ENCODE results near the gene TANGO2. TPM values are rescaled to one million over a fixed set of nuclear protein-coding genes. Genes with fewer than 3 reads are reported as not detected.
A peak's percentile ranks its signal among the peaks of the same experiment; 100 is the strongest.

Gene TANGO2
- total and polyA plus RNA-seq, 9 of the 15 experiments (the other 6 are each of a cell fraction or from before 2014, with no cell fraction given): 15.5 to 94.9 (median 70.1) TPM

DNA sequence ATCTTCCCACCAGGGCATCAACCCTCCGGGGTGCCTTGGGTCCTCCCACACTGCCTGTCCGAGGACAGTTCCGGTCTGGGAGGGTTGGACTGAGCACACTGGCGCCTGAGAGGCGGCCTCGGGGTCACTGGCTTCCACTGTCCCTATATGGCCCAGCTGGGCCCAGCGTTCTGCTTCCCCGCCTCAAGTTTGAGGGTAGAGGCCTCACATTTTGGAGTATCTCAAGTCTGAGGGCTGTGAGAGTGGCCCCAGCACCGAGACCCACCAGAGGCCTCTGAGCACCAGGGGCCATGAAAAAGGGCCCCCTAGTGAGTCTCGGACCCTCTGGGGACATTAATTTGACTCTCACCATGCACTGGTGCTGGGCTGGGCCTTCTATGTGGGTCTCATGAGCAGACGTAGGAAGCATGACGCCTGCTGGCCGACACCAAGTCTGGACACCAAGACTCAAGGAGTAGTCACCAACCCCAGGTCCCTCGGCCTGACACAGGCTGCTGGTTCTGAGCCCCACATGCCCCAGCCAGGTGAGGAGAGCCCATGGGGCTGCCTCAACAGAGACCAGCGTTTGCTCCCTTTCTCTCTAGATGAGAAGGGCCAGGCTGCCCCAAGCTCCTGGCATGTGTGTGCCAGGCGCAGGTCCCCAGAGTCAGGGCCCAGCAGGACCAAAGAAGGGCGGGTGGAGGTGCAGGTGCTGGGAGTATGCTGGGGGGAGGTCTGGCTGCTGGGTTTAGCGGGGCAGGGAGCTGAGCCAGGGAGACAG is 31.8 kb upstream of the TANGO2 start (continued):
- TF ChIP-seq, protein P1, sequence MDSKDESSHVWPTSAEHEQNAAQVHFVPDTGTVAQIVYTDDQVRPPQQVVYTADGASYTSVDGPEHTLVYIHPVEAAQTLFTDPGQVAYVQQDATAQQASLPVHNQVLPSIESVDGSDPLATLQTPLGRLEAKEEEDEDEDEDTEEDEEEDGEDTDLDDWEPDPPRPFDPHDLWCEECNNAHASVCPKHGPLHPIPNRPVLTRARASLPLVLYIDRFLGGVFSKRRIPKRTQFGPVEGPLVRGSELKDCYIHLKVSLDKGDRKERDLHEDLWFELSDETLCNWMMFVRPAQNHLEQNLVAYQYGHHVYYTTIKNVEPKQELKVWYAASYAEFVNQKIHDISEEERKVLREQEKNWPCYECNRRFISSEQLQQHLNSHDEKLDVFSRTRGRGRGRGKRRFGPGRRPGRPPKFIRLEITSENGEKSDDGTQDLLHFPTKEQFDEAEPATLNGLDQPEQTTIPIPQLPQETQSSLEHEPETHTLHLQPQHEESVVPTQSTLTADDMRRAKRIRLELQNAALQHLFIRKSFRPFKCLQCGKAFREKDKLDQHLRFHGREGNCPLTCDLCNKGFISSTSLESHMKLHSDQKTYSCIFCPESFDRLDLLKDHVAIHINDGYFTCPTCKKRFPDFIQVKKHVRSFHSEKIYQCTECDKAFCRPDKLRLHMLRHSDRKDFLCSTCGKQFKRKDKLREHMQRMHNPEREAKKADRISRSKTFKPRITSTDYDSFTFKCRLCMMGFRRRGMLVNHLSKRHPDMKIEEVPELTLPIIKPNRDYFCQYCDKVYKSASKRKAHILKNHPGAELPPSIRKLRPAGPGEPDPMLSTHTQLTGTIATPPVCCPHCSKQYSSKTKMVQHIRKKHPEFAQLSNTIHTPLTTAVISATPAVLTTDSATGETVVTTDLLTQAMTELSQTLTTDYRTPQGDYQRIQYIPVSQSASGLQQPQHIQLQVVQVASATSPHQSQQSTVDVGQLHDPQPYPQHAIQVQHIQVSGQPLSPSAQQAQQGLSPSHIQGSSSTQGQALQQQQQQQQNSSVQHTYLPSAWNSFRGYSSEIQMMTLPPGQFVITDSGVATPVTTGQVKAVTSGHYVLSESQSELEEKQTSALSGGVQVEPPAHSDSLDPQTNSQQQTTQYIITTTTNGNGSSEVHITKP (IDR thresholded peaks at IDR 0.05; ENCODE audit: partially characterized antibody): peak; percentile 49
- TF ChIP-seq, protein P2, sequence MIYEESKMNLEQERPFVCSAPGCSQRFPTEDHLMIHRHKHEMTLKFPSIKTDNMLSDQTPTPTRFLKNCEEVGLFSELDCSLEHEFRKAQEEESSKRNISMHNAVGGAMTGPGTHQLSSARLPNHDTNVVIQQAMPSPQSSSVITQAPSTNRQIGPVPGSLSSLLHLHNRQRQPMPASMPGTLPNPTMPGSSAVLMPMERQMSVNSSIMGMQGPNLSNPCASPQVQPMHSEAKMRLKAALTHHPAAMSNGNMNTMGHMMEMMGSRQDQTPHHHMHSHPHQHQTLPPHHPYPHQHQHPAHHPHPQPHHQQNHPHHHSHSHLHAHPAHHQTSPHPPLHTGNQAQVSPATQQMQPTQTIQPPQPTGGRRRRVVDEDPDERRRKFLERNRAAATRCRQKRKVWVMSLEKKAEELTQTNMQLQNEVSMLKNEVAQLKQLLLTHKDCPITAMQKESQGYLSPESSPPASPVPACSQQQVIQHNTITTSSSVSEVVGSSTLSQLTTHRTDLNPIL (CRISPR knock-in tag; IDR thresholded peaks at IDR 0.05): peak; percentile 43; the same call in 1 of the 2 replicates
- peak; percentile 5; the same call in 1 of the 2 replicates for TF ChIP-seq CBFA2T3 (IDR thresholded peaks at IDR 0.05)
- TF ChIP-seq ZBTB1 (CRISPR knock-in tag; IDR thresholded peaks at IDR 0.05; ENCODE audit: borderline replicate concordance, low read depth): no peak
- peak; percentile 54 for TF ChIP-seq CHD1 (IDR thresholded peaks at IDR 0.05; ENCODE audit: low read length)
- TF ChIP-seq ZNF197 (CRISPR knock-in tag; IDR thresholded peaks at IDR 0.05; ENCODE audit: low read depth): 0 out of 2 replicates have a peak, but pooled peaks have one; percentile 52
- TF ChIP-seq FUS (optimal IDR thresholded peaks at IDR 0.05; ENCODE audit: low read depth, low read length): no peak
- TF ChIP-seq PYGO2 (tag; IDR thresholded peaks at IDR 0.05): peak; percentile 63; the same call in 1 of the 2 replicates
- TF ChIP-seq PTTG1 (tag; IDR thresholded peaks at IDR 0.05; ENCODE audit: low read depth): no peak
- TF ChIP-seq DMBX1 (CRISPR knock-in tag; IDR thresholded peaks at IDR 0.05; ENCODE audit: borderline replicate concordance): 0 out of 2 replicates have a peak, but pooled peaks have one; percentile 49
- peak; percentile 81 for TF ChIP-seq RBBP5 (IDR thresholded peaks at IDR 0.05; ENCODE audit: borderline replicate concordance, insufficient read depth, low read length, poor library complexity, severe bottlenecking)
- TF ChIP-seq ZNF165 (CRISPR knock-in tag; IDR thresholded peaks at IDR 0.05; ENCODE audit: borderline replicate concordance): peak; percentile 82; the same call in 1 of the 2 replicates
- TF ChIP-seq BCL6 (CRISPR knock-in tag; IDR thresholded peaks at IDR 0.05): no peak
- 0 out of 2 replicates have a peak, but pooled peaks have one; percentile 42 for TF ChIP-seq ZNF583 (CRISPR knock-in tag; IDR thresholded peaks at IDR 0.05)
- peak; percentile 60; the same call in 1 of the 2 replicates for TF ChIP-seq MEF2D (tag; conservative IDR thresholded peaks at IDR 0.05; ENCODE audit: low read depth)
- TF ChIP-seq SMAD1 (IDR thresholded peaks at IDR 0.05; ENCODE audit: low read depth, low read length, partially characterized antibody): peak; percentile 64
- 0 out of 2 replicates have a peak, but pooled peaks have one; percentile 17 for TF ChIP-seq KLF6 (CRISPR knock-in tag; IDR thresholded peaks at IDR 0.05; ENCODE audit: borderline replicate concordance)
- TF ChIP-seq, protein P3, sequence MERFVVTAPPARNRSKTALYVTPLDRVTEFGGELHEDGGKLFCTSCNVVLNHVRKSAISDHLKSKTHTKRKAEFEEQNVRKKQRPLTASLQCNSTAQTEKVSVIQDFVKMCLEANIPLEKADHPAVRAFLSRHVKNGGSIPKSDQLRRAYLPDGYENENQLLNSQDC (CRISPR knock-in tag; IDR thresholded peaks at IDR 0.05): no peak
- 0 out of 2 replicates have a peak, but pooled peaks have one; percentile 35 for TF ChIP-seq SMARCE1 (IDR thresholded peaks at IDR 0.05)
- 0 out of 4 replicates have a peak, but pooled peaks of 1 of the 2 experiments have one; percentile 38 for TF ChIP-seq MAZ (CRISPR knock-in tag; conservative IDR thresholded peaks at IDR 0.05 in 1 of 2, IDR thresholded peaks at IDR 0.05 in 1 of 2)
- TF ChIP-seq EWSR1 (IDR thresholded peaks at IDR 0.05; ENCODE audit: borderline replicate concordance, low read depth, partially characterized antibody): no peak
- TF ChIP-seq HDGF (IDR thresholded peaks at IDR 0.05): peak; percentile 75; the same call in 1 of the 2 replicates

All from K562 (cell line).